ENCODE measurements around the gene TMEM94.
"Not testable (repeated sequence)": the region's sequence is repeated elsewhere in the genome, so short reads cannot be mapped to it uniquely, and the experiment has no call there.

The TMEM94 gene

GRCh38 chr17:75512926-75513640, 56.6 kb downstream of the TMEM94 start:
- DNase-seq = no peak

DNA sequence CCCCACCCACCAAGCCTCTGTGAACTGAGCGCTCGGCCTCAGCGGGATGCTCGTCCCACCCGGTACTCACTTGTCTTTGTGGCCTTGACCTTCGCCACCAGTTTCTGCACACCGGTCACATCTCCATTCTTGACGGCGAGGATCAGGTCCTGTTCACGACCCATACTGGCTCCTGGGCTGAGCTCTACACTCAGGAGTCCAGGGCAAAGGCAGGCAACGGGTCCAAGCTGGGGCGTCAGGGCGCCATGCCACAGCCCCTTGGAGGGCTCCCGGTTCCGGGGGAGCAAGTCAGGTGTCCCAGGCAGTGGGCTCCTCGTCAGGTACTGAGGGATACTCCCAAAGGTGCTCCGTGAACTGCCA, 57.2 kb downstream of the TMEM94 start:
- no peak for DNase-seq

DNA sequence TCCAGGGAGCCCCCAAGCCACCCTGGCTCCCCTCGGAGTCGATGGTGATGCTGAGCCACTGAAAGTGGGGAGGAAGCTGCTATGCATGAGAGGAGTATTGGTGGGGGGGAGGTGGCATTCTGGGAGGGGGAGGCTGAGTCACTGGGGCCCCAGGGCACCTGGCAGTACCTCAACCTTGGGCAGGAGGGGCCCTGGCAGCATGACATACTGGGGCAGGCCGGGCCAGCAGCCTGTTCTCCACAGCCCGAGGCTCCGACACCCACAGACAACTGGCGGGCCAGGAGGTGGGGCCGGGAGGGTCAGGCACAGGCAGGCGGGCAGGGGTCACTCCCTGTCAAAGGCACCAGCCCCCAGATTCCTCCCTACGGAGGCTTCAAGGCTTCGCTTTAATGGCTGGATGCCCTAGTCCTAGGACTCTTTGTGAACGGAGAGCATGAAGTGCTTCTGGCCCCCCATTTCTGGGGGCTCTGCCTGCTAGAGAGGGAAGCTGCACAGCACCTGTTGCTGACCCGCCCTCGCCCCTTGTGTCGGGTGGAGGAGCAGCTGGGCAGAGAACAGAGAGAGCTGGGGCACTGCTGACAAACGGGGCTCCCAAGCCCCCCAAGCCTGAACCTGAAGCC, 58.0 kb downstream of the TMEM94 start:
- no peak for DNase-seq

DNA sequence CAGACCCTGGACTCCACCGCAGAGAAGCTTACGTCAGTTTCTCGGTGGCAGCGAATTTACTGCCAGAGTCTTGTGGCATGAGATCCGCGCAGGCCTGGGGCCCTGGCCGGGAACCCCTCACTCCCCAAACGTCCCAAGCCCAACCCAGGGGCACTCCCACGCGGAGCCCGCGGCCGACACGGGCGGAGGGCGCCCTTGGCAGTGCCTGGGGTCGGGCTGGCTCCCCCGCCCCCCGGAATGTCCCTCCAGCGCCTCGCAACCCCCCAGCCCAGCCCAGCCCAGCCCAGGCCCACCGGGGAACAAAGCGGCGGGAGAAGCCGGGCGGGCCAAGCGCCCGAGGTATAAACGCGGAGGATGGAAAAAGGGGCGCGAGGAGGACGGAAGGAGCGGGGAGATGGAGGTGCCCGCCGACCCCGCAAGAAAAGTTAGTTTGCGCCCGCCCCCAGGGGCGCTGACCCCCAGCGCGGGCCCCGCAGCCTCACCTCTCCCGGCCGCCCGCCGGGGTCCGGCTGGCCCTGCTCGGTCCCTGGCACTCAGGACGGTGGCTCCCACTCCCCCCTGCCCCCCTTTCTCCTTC, 58.6 kb downstream of the TMEM94 start:
- DNase-seq = no peak

GRCh38 chr17:75515496-75516254, 59.2 kb downstream of the TMEM94 start, which contains the start of gene CASKIN2:
TSS of gene CASKIN2 (minus strand) at chr17:75515537. CDS start at chr17:75513804, 1,733 bp downstream.
- peak; percentile 87 to 94 for DNase-seq

- DNase-seq = peak; percentile 97 to 98
Observed at GRCh38 chr17:75516255-75516618, 59.8 kb downstream of the TMEM94 start, which contains the start of gene TSEN54. TSS of gene TSEN54 (plus strand) at chr17:75516528. CDS start at chr17:75516561, 33 bp downstream.

DNA sequence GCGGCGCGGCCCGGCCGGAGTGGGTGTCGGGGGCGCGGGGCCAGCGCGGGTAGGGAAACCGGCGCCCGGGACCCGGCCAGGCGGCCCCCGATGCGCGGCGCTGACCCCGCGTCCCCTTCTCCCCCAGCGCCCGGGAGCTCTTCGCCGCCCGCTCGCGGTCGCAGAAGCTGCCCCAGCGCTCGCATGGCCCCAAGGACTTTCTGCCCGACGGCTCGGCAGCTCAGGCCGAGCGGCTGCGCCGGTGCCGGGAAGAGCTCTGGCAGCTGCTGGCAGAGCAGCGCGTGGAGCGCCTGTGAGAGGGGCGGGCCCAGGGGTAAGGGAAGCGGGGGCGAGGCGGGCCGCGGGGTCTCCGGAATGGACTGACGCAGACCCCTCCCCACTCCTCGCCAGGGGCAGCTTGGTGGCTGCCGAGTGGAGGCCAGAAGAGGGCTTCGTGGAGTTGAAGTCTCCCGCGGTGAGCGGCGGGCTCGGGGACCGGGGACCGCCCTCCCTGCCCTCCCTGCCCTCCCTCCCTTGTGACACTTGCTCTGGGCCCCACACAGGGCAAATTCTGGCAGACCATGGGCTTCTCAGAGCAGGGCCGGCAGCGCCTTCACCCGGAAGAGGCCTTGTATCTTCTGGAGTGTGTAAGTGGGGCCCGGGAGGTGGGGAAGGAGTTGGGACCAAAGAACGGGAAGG, 60.3 kb downstream of the TMEM94 start:
- DNase-seq = peak; percentile 44 to 47

- DNase-seq = peak; percentile 44 to 49
Observed at GRCh38 chr17:75517297-75517865, 60.9 kb downstream of the TMEM94 start.

GRCh38 chr17:75518201-75518600, 61.8 kb downstream of the TMEM94 start:
- no peak for DNase-seq

GRCh38 chr17:75518983-75519537, 62.6 kb downstream of the TMEM94 start:
- DNase-seq = no peak

- DNase-seq = not testable (repeated sequence)
Observed at GRCh38 chr17:75520413-75520812, 64.0 kb downstream of the TMEM94 start.

- no peak for DNase-seq
Observed at GRCh38 chr17:75521290-75521689, 64.9 kb downstream of the TMEM94 start.

DNA sequence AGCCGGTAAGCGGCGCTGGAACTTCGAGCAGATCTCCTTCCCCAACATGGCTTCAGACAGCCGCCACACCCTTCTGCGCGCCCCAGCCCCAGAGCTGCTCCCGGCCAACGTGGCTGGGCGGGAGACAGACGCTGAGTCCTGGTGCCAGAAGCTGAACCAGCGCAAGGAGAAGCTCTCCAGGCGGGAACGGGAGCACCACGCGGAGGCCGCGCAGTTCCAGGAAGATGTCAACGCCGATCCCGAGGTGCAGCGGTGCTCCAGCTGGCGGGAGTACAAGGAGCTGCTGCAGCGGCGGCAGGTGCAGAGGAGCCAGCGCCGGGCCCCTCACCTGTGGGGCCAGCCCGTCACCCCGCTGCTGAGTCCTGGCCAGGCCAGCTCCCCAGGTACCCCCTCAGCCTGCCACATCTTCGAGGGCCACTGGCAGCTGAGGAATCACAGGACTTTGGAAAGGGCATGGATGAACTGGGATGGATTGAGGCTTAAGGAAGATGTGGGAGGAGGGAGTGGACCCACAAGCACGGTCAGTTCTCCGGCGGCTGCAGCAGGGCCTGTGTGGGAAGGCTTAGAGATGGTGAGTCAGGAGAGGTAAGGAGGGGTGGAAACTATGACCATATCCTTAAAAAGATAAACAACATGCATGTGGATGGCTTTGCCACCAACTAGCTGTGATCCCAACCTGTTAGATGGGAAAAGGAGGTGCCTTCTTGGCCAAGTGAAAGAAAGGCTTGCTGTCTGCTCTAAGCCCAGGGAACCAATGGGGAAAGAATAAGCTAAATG, 65.7 kb downstream of the TMEM94 start:
- DNase-seq = no peak

- DNase-seq = no peak
Observed at GRCh38 chr17:75523647-75524046, 67.2 kb downstream of the TMEM94 start.

DNA sequence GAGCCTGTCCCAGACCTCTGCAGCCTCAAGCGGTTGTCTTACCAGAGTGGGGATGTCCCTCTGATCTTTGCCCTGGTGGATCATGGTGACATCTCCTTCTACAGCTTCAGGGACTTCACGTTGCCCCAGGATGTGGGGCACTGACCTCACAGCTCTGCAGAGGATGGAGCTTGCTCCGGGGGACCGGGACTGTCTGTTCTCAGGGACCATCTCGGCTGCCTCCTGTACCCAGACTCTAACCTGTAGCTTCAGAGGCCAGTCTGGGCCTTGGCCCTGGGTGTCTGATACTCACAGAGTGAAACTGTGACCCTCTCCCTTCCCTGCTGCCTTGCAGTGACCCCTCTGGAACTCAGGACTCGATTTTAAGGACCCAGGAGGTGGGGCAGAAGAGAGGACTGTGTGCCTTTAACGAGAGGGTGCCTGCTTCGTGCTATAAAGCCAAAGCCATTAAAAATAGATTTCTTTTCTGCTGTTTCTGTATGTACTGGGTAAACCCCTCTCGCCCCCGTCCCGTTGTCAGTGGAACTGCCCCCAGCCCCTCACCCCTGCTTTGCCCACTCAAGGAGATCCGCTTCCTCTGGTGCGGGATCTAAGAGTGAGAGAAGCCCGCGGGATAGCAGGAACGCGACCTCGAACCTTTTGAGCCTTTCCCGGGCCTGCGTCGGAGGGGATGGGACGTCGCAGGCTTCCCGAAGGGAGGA, 68.0 kb downstream of the TMEM94 start:
- no peak for DNase-seq

DNA sequence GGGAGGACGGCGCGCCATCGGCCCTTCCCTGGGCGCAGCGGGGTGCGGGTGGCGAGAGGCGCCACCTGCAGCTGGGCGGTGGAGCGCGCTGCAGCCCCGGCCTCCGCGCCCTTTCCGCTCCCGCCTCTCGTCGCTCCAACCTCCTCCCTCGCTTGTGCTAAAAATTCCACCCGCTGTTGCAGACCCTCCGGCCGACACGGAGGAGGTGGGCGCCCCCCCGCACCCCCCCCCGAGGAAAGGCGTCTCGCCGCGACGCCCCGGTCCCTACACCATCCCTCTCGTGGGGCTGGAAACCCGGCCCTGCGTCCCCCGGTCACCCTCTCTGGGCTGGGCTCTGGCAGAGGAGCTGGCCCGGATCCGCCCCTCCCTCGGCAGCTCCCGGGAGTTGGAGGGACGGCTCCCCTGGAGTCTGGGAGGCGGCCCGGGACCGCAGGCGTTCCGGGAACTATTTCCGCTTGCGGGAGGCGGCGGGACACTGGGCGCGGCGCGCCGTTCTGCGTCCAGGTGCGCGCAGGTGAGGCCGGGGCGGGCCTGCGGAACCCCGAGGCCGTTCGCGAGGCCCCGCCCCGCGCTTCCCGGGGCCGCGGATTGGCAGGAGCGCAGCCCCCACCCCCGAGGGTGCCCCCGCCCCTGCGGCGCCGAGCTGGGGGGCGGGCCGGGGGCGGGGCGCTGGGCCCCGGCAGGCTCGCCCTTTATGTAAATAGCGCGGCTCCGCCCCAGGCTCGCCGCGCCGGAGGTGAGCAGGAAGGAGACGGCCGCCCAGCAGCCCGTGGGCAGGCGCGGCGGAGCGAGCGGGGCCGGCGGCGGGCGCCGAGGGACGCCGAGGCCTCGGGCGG, 68.8 kb downstream of the TMEM94 start, which contains the start of gene LLGL2:
LLGL2 (plus strand) TSS at position 728 of the 836 bp plus-strand sequence. CDS start 17,730 bp downstream, outside the sequence.
- peak; percentile 80 for DNase-seq

GRCh38 chr17:75525806-75526554, 69.5 kb downstream of the TMEM94 start:
- no peak for DNase-seq

DNA sequence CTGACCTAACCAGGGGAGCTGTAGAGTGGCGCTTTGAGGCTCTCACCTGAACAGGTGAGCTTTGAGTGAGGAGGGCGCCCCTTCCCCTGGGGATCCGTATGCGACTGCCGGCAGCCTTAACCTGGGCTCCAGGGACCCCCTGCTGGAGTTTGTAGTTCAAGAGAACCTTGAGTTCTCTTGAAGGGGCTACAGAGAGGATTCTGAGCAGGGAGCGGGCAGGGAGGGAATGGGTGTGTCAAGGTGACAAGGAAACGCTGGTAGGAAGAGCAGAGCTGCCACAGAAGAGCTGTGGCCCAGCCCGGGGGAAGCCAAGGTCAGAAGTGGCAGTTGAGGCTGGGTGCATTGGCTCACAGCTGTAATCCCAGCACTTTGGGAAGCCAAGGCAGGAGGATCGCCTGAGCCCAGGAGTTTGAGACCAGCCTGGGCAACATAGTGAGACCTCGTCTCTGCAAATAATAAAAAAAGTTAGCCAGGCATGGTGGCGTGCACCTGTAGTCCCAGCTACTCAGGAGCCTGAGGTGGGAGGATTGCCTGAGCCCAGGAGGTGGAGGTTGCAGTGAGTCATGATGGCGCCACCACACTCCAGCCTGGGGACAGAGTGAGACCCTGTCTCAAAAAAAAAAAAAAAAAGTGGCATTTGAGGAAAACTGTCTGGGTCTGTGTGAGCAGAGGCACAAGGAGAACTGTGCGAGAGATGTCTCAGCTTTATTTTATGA, 70.3 kb downstream of the TMEM94 start:
- DNase-seq = no peak

Measured in stimulated activated CD4-positive, alpha-beta T cell treated with anti-CD3 and anti-CD28 coated beads, Interleukin-2, amount 100 ng/mL, for 24 hours (primary cell).